GM18499 (cell line): ENCODE data around the gene FOXB1.

Source experiments
- ATAC-seq: cut with Tn5 transposase; IDR thresholded peaks from one replicate; pipeline ENCODE4 v1.9.1; 2021; ENCODE audit warnings: moderate number of reproducible peaks; ENCODE audit not compliant: insufficient read depth, unreplicated experiment

FOXB1 gene

GRCh38 chr15:59998305-59998949 lies 5.7 kb upstream of the FOXB1 start:
- ATAC-seq: no peak

GRCh38 chr15:59998950-59999611 lies 5.0 kb upstream of the FOXB1 start:
- no peak for ATAC-seq

- no peak for ATAC-seq
Measured at GRCh38 chr15:59999612-60000112, 4.4 kb upstream of the FOXB1 start.

GRCh38 chr15:60000113-60000823 lies 3.8 kb upstream of the FOXB1 start:
- no peak for ATAC-seq

- no peak for ATAC-seq
Measured at GRCh38 chr15:60000824-60001609, 3.1 kb upstream of the FOXB1 start.

GRCh38 chr15:60001610-60002527 lies 2.2 kb upstream of the FOXB1 start:
- no peak for ATAC-seq

- no peak for ATAC-seq
Measured at GRCh38 chr15:60002528-60003218, 1.4 kb upstream of the FOXB1 start.

GRCh38 chr15:60003243-60004008 lies 685 bp upstream of the FOXB1 start:
- ATAC-seq: no peak

GRCh38 chr15:60004846-60005351 lies 788 bp downstream of the FOXB1 start:
- ATAC-seq: no peak

GRCh38 chr15:60005352-60006202 lies 1.5 kb downstream of the FOXB1 start:
- no peak for ATAC-seq

GRCh38 chr15:60006203-60006862 lies 2.2 kb downstream of the FOXB1 start:
- ATAC-seq: no peak

- no peak for ATAC-seq
Measured at GRCh38 chr15:60006873-60007272, 2.8 kb downstream of the FOXB1 start.

- no peak for ATAC-seq
Measured at GRCh38 chr15:60009124-60009960, 5.2 kb downstream of the FOXB1 start.

GRCh38 chr15:60009980-60010732 lies 6.0 kb downstream of the FOXB1 start:
- no peak for ATAC-seq

GRCh38 chr15:60010858-60011257 lies 6.7 kb downstream of the FOXB1 start:
- no peak for ATAC-seq
